GM18508 (cell line): ENCODE data around the gene GLYR1.

Experiments used
- ATAC-seq: cut with Tn5 transposase; IDR thresholded peaks from one replicate; pipeline ENCODE4 v1.9.1; 2021; ENCODE audit warnings: moderate number of reproducible peaks; ENCODE audit not compliant: insufficient read depth, unreplicated experiment

The GLYR1 gene

GRCh38 chr16:4813251-4814003 lies 33.7 kb downstream of the GLYR1 start:
- ATAC-seq, result no peak

- ATAC-seq, result no peak
These were observed 35.3 kb downstream of the GLYR1 start for GRCh38 chr16:4811773-4812172.

- no peak for ATAC-seq
These were observed 35.8 kb downstream of the GLYR1 start for GRCh38 chr16:4811242-4811641.

- no peak for ATAC-seq
These were observed 40.8 kb downstream of the GLYR1 start for GRCh38 chr16:4806280-4806679.

- ATAC-seq, result no peak
These were observed 41.9 kb downstream of the GLYR1 start for GRCh38 chr16:4805231-4805630.

- no peak for ATAC-seq
These were observed 43.0 kb downstream of the GLYR1 start for GRCh38 chr16:4803898-4804762.

- no peak for ATAC-seq
These were observed 43.7 kb downstream of the GLYR1 start for GRCh38 chr16:4803401-4803844.

GRCh38 chr16:4802659-4803287 lies 44.3 kb downstream of the GLYR1 start:
- peak; percentile 84 for ATAC-seq

- ATAC-seq, result peak; percentile 37
These were observed 45.0 kb downstream of the GLYR1 start, which contains the start of gene ROGDI for GRCh38 chr16:4801962-4802658. ROGDI (minus strand) TSS chr16:4802633; CDS start chr16:4802571, 62 bp downstream.

- no peak for ATAC-seq
These were observed 45.8 kb downstream of the GLYR1 start for GRCh38 chr16:4801051-4801961.

GRCh38 chr16:4800290-4801041 lies 46.6 kb downstream of the GLYR1 start:
- no peak for ATAC-seq

- no peak for ATAC-seq
These were observed 47.8 kb downstream of the GLYR1 start for GRCh38 chr16:4799171-4799855.

- no peak for ATAC-seq
These were observed 48.6 kb downstream of the GLYR1 start for GRCh38 chr16:4798456-4798855.

- ATAC-seq, result no peak
These were observed 49.3 kb downstream of the GLYR1 start for GRCh38 chr16:4797805-4798252.

GRCh38 chr16:4796982-4797804 lies 49.9 kb downstream of the GLYR1 start:
- ATAC-seq, result no peak

- ATAC-seq, result no peak
These were observed 51.1 kb downstream of the GLYR1 start for GRCh38 chr16:4795828-4796572.
